ENCODE measurements around the gene SLC27A5.

The SLC27A5 gene

DNA sequence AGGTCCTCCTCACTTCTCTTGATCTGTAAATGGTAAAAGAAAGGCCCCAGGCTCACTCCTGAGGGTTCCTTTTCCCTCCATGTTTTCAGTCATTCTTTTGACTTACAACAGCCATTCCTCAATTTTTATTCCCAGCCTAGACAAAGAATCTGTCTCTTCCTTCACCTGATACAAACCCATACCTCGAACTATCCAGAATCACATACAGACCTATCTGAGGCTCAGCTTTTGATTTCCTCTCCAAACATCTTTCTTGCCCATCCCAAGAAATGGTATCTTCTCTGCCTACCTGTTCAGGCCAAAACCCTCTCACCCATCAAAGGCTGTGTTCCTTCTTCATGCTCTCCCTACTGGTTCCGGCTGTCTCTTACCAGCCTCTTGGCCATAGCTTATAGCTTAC is 40.9 kb upstream of the SLC27A5 start:
- Histone ChIP-seq H3K79me2 (ENCODE audit: insufficient read depth, low read length) (peaks cover 83% of the 10 kb centered on the region), H3K27me3 (ENCODE audit: insufficient read depth, low read length, poor library complexity) (no peaks in the 10 kb centered on the region), H3K9me3 (ENCODE audit: insufficient read depth, low read length, severe bottlenecking) (no peaks in the 10 kb centered on the region), H3K27ac (ENCODE audit: low read length) (no peak overlapping the region), H2AFZ (ENCODE audit: low read depth, low read length) (no peak overlapping the region), H3K4me2 (ENCODE audit: insufficient read depth, low read length) (no peak overlapping the region; the same call in 1 of the 2 replicates), H3K9ac (ENCODE audit: low read depth, low read length) (no peak overlapping the region), H4K20me1 (ENCODE audit: insufficient read depth, low read length) (peaks cover 75% of the 10 kb centered on the region), H3K4me3 (ENCODE audit: low read depth in 1 of 2, low read length in 2 of 2) (no peak overlapping the region), H3K4me1 (ENCODE audit: insufficient read depth, low read length) (peaks cover 81% of the 10 kb centered on the region), H3K36me3 (ENCODE audit: insufficient read depth, low read length) (peaks cover 72% of the 10 kb centered on the region)
- no peak for TF ChIP-seq EZH2 (IDR thresholded peaks at IDR 0.05; ENCODE audit: borderline replicate concordance, low read depth, low read length, severe bottlenecking)
- TF ChIP-seq, protein P1, sequence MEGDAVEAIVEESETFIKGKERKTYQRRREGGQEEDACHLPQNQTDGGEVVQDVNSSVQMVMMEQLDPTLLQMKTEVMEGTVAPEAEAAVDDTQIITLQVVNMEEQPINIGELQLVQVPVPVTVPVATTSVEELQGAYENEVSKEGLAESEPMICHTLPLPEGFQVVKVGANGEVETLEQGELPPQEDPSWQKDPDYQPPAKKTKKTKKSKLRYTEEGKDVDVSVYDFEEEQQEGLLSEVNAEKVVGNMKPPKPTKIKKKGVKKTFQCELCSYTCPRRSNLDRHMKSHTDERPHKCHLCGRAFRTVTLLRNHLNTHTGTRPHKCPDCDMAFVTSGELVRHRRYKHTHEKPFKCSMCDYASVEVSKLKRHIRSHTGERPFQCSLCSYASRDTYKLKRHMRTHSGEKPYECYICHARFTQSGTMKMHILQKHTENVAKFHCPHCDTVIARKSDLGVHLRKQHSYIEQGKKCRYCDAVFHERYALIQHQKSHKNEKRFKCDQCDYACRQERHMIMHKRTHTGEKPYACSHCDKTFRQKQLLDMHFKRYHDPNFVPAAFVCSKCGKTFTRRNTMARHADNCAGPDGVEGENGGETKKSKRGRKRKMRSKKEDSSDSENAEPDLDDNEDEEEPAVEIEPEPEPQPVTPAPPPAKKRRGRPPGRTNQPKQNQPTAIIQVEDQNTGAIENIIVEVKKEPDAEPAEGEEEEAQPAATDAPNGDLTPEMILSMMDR (IDR thresholded peaks at IDR 0.05; ENCODE audit: borderline replicate concordance, extremely low read depth, low read length, poor library complexity, severe bottlenecking): no peak
- ATAC-seq (ENCODE audit: insufficient read depth, low read depth) (no peak), DNase-seq (no peak)

DNA sequence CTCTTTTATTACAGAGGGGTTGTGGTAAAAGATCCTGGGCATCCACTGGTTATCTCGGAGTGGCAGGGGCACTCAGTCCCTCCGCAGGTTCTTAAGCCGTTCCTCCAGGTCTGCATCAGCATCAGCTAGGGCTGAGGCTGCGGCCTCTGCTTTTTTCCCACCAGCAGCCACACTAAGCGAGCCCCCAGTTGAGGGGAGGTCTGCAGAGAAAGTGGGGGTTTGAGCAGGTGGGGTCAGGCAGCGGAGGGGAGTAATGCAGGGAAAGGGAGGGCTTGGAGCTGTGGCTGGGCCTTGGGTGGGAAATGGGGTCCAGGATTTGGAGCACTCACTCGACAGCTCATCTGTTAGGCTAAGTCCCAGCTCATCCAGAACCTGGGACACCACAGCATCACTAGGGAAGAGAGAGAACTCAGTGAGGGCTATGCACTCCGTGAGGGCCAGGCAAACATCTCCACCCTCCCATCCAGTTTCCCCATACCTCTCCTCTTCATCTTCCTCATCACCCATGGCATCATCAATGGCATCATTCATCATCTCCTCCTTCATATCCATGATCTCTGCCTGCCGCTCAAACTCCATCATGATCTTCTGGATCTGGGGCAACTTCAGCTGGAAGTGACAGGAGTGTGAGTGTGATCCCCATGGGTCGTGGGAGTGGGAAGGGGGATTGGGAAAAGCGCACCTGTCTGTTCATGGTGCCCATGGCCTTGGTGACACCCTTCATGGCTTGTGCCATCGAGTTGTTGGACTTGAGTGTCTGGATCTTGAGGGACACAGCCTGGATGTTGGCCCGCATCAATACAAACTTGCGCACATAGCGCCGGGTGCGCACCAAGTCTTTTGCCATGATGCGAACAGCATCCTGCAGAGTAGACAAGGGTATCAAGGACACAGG is 40.0 kb upstream of the SLC27A5 start:
- Histone ChIP-seq H3K9me3 (ENCODE audit: insufficient read depth, low read length, severe bottlenecking) (no peaks in the 10 kb centered on the region), H3K9ac (ENCODE audit: low read depth, low read length) (no peak overlapping the region), H3K4me2 (ENCODE audit: insufficient read depth, low read length) (peak overlapping the region; percentile 33; the same call in 1 of the 2 replicates), H3K4me1 (ENCODE audit: insufficient read depth, low read length) (peaks cover 81% of the 10 kb centered on the region), H3K27ac (ENCODE audit: low read length) (no peak overlapping the region), H3K27me3 (ENCODE audit: insufficient read depth, low read length, poor library complexity) (no peaks in the 10 kb centered on the region), H3K79me2 (ENCODE audit: insufficient read depth, low read length) (peaks cover 83% of the 10 kb centered on the region), H3K4me3 (ENCODE audit: low read depth in 1 of 2, low read length in 2 of 2) (no peak overlapping the region), H4K20me1 (ENCODE audit: insufficient read depth, low read length) (peaks cover 75% of the 10 kb centered on the region), H3K36me3 (ENCODE audit: insufficient read depth, low read length) (peaks cover 73% of the 10 kb centered on the region), H2AFZ (ENCODE audit: low read depth, low read length) (no peak overlapping the region)
- DNase-seq (peak; percentile 18), ATAC-seq (ENCODE audit: insufficient read depth, low read depth) (no peak)
- no peak for TF ChIP-seq EZH2 (IDR thresholded peaks at IDR 0.05; ENCODE audit: borderline replicate concordance, low read depth, low read length, severe bottlenecking)
- TF ChIP-seq, protein P1 (IDR thresholded peaks at IDR 0.05; ENCODE audit: borderline replicate concordance, extremely low read depth, low read length, poor library complexity, severe bottlenecking): no peak

DNA sequence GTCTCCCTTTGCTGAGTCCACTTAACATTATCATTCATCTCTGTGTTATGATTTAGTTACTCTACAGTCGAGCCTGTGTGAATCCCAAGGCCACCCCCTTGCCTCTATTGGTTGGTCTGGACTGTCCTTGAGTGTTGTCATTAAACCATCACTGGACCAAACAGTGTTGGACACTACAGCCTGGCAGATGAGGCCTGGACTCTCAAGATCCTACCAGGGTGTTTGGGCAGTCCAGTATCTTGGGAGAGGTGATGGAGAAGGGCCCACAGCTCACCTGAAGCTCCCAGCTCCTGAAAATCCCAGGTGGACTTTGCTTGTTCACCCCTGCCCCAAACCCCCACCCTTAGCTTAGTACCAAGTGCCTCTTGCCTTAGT is 39.3 kb upstream of the SLC27A5 start:
- Histone ChIP-seq H3K9me3 (ENCODE audit: insufficient read depth, low read length, severe bottlenecking) (no peaks in the 10 kb centered on the region), H3K36me3 (ENCODE audit: insufficient read depth, low read length) (peaks cover 73% of the 10 kb centered on the region), H3K27ac (ENCODE audit: low read length) (no peak overlapping the region), H3K79me2 (ENCODE audit: insufficient read depth, low read length) (peaks cover 83% of the 10 kb centered on the region), H3K27me3 (ENCODE audit: insufficient read depth, low read length, poor library complexity) (no peaks in the 10 kb centered on the region), H2AFZ (ENCODE audit: low read depth, low read length) (no peak overlapping the region), H4K20me1 (ENCODE audit: insufficient read depth, low read length) (peaks cover 76% of the 10 kb centered on the region), H3K4me3 (ENCODE audit: low read depth in 1 of 2, low read length in 2 of 2) (no peak overlapping the region), H3K4me2 (ENCODE audit: insufficient read depth, low read length) (no peak overlapping the region), H3K9ac (ENCODE audit: low read depth, low read length) (no peak overlapping the region), H3K4me1 (ENCODE audit: insufficient read depth, low read length) (peaks cover 81% of the 10 kb centered on the region)
- DNase-seq (no peak), ATAC-seq (ENCODE audit: insufficient read depth, low read depth) (no peak)
- TF ChIP-seq, protein P1 (IDR thresholded peaks at IDR 0.05; ENCODE audit: borderline replicate concordance, extremely low read depth, low read length, poor library complexity, severe bottlenecking): no peak
- TF ChIP-seq EZH2 (IDR thresholded peaks at IDR 0.05; ENCODE audit: borderline replicate concordance, low read depth, low read length, severe bottlenecking): no peak

All from DND-41 (cell line).